ENCODE data around the gene OR2V2.
"Not testable (repeated sequence)": the region's sequence is repeated elsewhere in the genome, so short reads cannot be mapped to it uniquely, and the experiment has no call there.

OR2V2 gene, protein sequence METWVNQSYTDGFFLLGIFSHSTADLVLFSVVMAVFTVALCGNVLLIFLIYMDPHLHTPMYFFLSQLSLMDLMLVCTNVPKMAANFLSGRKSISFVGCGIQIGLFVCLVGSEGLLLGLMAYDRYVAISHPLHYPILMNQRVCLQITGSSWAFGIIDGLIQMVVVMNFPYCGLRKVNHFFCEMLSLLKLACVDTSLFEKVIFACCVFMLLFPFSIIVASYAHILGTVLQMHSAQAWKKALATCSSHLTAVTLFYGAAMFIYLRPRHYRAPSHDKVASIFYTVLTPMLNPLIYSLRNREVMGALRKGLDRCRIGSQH

DNA sequence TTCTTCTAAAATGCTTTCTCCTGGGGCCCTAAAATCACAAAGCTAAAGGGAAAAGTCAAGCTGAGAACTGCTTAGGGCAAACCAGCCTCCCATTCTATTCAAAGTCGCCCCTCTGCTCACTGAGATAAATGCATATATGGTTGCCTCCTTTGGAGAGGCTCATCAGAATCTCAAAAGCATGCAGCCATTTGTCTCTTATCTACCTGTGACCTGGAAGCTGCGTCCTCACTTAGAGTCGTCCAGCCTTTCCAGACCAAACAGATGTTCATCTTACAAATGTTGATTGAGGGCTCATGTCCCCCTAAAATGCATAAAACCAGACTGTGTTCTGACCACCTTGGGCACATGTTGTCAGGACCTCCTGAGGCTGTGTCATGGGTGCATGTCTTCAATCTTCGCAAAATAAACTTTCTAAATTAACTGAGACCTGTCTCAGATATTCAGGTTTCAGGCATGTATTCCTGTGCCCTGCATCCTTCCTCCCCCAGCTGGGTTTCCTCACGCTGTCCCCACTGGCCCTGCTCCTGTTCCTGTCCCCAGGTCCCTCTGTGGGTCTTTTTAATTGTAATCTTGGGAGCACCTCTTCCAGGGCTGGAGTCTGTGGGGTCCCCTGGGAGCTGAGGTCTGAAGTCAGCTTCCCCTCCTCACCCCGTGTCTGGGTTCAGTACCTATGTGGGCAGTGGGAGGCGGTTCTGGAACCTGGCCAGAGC is at the start of gene OR2V2:
OR2V2 (plus strand) TSS at position 660 of the 710 bp plus-strand sequence. CDS start 7,357 bp downstream, outside the sequence.
- not testable (repeated sequence) for DNase-seq

DNA sequence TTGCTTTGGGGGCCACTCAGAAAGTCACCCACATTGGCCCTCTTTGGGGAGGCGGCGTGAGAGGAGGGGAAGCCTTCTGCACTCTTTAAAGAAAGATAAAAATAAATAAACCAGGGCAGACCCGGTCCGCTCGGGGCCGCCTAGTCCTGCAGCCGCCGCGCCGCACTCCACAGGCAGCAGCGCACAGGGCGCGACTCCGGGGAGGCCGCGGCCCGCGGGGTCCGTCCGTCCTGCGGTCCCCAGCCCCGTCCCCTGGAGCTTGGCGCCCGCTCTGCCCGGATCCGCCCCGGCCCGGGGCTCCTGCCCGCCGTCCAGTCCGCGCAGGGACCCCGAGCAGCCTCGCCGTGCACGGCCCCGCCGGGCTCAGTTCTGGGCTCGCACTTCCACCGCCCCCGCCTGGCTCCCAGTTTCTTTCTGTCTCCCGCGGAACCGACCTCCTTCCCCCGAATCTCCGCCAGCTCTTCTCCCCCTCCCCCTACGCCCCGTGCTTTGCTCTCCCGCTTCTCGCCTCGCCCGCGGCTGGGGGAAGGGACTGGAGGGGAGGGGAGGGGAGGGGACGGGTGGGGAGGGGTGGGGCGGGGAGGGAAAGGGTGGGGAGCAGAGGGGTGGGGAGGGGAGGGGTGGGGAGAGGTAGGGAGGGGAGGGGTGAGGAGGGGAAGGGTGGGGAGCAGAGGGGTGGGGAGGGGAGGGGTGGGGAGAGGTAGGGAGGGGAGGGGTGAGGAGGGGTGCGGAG is 49.5 kb upstream of the OR2V2 start:
- DNase-seq = not testable (repeated sequence)

DNA sequence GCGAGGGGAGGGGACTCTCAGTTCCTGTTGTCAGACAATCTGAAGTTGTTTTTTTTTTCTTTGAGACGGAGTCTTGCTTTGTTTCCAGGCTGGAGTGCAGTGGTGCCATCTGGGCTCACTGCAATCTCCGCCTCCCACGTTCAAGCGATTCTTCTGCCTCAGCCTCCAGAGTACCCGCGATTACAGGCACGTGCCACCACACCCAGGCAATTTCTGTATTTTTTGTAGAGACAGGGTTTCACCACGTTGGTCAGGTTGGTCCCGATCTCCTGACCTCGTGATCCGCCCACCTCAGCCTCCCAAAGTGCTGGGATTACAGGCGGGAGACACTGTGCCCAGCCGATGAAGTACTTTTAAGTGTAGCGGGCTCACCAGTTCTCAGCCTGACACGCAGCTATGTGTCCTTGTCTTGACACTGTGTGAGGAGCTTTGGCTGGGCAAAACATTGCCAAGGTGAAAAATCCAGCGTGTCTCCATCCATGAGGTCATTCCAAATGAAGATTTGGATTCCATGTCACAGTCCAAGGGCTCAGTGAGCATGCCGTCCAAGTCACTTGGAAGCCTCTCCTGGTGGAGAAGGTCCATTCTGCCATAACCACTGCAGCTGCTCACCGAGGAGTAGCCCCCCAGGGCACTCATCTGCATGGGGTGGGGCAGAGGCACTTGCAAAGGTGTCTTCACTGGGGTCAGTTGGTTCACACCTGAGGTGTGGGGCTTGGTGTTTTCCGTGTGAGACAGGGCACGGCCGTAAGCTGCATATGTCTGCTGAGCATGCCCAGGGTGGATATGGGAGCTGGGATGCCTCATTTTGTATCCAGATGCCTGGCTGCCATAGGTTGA is 48.4 kb upstream of the OR2V2 start:
- DNase-seq = no peak

DNA sequence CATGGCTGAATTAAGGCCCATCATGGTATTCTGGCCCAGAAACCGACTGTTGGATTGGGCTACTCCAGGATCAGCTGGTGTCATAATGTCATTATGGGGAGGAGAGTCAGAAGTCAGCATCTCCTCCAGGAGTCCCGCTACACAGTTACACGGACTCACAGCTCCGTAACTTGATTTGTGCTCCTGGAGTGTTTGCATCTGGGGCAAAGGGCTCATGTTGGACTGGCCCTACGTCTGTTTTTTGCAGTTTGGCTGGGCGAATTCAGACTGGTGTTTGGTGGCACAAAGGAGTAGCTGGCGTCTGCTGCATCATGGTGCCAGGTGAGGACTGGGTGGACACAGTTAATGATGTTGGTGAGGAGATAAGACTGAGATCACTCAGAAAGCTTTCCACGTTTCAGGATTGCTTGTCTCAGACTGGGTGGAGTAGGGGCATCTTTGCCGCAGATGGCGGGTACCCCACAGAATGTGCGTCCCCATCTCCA is 47.7 kb upstream of the OR2V2 start:
- DNase-seq = no peak

DNA sequence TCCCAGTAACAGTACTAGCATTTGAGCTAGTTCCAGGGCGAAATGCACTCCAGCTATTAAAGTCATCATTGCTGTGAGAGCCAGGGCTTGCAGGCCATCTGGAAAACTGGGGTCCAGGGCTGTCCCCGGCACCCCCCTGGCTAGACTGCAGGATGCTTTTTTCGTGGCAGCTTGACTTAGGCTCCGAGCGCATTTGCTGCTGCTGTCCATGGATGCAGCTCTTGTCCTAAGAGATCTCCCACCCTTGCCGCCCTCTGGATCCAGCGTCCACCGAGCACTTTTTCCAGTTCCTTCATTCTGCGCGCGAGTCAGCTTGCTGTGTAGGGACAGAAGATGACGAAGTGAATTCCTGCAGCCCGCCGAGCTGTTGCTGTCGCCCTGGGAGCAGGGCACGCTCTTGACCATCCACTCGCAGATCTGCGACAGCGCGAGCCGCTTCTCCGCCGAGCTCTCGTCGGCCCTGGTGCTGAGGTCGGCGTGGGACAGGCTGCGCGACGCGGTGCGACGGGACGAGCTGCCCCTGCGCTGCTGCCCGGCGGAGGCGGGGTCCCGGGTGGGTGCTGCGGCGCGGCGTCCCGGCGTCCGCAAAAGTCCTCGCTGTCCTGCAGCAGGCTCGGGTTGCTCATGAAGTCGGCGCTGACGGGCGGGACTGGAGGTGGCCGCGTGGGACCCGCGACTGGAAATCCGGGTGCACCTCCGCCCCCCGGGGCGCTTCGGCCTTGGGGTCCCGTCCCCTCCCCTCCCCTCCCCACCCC is 47.1 kb upstream of the OR2V2 start:
- no peak for DNase-seq

DNA sequence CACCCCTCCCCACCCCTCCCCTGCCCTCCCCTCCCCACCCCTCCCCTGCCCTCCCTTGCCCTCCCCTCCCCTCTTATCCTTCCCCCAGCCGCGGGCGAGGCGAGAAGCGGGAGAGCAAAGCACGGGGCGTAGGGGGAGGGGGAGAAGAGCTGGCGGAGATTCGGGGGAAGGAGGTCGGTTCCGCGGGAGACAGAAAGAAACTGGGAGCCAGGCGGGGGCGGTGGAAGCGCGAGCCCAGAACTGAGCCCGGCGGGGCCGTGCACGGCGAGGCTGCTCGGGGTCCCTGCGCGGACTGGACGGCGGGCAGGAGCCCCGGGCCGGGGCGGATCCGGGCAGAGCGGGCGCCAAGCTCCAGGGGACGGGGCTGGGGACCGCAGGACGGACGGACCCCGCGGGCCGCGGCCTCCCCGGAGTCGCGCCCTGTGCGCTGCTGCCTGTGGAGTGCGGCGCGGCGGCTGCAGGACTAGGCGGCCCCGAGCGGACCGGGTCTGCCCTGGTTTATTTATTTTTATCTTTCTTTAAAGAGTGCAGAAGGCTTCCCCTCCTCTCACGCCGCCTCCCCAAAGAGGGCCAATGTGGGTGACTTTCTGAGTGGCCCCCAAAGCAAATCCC is 46.2 kb upstream of the OR2V2 start:
- DNase-seq = not testable (repeated sequence)

DNA sequence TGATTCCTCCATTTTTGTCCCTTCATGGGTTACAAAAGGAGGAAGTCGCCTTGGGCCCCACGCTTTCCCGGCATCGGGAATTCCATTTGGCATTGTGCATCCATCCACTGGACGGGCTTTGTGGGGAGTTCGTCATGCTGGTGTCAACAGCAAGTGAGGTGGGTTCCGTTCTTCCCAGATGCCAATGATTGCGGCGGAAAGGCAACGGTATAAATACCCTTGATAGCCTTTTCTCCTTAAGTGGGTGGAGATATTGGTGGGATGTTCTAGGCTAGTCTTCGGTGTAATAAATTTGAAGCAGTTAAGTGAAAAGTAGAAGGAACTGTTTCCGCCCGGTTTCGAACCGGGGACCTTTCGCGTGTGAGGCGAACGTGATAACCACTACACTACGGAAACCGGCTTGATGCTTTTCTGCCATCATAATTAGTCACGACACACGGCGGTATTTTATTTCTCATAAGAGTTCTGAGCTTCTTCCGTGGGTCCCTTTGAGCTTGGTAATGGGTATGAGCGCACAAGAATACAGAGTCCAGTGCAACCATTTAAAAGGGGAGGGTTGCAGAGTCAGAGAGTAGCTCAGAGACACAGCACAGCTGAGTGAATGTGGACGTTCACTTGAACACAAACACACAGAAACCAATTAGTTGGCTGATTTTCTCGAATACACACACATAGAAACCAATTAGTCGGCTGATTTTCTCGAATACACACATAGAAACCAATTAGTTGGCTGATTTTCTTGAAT is 45.3 kb upstream of the OR2V2 start:
- not testable (repeated sequence) for DNase-seq

DNA sequence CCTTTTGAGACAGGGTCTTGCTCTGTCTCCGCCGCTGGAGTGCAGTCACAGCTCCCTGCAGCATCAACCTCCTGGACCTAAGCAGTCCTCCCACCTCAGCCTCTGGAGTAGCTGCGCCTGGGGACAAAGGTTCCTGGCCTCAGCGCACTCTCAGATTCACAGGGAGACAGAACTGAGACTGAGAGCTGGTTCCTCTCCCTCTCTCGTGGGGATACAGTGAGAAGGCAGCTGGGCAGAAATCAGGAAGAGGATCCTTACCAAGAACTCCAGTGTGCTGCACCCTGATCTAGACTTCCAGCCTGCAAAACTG is 43.2 kb upstream of the OR2V2 start:
- DNase-seq = not testable (repeated sequence)

DNA sequence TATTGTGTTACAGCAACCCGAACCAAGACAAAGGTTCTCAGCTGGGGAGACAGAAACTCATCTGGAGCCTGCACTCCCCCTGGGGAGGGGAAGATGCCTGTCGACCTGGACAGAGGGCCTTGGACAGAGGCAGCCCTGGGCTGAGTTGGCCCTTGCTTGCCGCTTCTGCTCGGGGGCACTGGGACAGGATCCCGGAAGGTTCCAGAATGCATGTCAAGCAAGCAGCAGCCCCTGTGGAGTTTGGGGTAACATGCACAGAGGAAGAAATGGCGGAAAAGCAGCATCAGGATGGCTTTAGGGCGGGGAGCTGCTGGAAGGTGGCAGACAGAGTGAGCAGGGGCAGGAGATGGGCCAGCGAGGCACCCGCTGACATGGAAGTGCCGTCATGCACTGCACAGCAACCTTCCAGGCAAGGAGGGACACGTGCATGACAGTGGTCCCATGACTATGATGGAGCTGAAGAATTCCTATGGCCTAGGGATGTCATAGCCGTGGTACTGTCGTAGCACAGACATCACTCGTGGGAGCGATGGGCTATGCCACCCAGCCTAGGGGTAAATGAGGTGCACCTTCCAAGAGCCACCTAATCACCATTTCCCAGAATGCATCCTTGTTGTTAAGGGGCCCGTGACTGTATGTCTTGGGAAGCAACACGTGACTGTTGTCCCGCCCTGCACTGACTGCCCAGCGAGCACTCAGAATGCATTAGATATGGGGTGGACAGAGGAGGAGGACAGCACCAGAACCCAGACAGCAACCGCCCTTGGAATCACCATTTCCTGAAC is 42.6 kb upstream of the OR2V2 start:
- DNase-seq = not testable (repeated sequence)

DNA sequence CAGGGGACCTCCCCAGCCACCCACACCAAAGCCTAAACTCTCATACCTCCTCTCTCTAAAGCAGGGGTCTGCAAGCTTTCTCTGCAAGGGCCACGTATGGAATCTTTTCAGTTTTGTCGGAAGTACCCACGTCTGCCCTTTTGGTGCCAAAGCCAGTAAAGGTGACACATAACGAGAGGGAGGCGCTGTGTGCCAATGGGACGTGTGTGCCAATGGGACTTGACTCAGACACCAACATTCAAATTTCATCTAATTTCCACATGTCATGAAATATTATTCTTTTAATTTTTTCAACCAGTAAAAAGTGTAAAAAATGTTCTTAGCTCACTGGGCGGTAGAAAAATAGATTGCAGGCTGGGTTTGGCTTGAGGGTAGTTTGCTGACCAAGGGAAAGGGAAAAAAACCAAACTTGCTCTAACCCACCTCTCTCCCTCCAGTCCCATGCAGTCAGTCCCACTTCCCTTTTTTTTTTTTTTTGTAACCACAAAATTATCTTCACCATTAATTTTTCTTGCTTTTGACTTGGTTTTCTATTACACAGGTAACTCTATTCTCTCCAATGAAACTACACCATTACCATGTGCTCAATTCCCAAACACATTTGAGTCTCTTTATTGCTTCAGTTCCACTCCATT is 41.9 kb upstream of the OR2V2 start:
- no peak for DNase-seq

DNA sequence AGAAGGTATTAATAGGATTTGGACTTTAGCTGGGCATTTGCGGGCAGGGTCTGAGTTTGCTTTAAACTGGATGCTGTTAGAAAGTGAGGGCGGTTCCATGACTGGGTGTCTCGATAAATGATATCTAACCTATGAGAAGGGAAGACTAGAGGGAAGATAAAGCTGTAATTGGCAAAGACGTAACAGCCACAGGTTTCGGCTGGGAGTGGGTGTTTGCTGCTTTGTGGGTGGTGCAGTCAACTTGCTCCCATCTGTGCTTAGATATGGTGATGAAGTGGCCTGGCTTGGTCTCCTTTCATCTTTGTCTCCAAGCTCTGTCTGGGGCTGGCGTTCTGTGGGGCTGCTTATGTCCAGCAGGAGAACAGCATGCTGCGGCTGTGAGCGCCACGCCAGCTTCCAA is 39.7 kb upstream of the OR2V2 start:
- DNase-seq = no peak

DNA sequence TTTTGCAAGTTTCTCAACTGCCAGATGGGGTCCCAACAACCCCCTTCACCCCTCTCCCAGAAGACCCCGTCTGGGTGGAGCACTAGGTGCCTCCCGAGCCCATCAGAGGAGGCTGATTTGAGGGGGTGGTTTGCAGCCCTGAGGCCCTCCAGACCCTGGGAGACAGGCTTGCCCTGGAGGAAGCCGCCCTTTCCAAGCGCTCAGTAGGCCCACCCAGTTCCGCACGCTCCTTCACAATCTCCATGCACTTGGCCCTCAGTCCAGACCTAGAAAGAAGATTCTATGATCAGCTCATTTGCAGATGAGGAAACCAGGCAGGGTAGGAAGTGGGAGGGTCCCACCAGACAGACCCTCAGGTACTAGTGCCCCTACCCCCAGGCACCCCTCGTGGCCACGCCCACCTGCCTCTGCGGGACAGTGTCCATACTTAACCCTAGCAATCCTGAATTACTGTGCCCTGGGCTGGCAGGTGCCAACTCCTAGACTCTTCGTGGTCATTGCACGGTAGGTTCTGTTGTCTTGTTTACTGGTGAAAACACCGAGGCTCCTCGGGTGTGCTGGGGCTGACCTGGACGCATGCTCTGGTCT is 38.7 kb upstream of the OR2V2 start:
- DNase-seq = no peak

DNA sequence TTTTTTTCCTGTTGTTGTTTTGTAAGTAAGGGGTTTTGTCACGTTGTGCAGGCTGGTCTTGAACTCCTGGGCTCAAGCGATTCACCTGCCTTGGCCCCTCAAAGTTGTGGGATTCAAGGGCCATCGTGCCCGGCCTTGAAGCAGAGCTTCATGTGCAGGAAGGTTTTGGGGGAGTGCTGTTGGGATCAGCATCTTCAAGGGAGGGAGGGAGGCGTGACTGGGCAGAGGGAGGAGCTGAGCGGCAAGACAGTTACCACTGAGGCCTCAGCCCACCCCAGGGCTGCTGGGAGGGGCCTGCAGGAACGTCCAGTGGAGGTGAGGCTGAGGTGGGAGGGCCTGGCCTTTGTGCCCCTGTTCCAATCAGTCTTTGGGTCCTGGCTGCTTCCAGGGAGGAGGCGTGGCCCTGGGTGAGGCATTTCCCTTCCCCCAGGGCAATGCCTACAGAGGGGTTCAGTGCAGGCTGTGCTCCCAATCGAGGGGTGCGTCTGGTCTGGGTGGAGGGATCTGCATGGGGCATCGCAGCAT is 37.8 kb upstream of the OR2V2 start:
- no peak for DNase-seq

DNA sequence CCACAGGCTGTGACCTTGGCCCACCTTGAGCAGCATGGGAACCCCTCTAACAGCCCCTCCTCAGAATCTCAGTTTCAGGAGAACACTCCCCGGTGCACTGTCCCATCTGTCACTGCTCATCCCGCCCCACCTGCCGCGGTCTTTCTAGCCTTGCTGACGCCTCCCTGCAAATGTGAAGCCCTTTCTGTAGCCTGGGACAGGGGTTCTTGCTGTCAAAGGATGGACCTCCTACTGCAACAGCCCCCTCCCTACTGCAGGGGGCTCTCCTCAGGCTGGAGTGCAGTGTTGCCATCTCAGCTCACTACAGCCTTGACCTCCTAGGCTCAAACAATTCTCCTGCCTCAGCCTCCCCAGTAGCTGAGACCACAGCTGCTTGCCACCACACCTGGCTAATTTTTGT is 36.4 kb upstream of the OR2V2 start:
- DNase-seq = no peak

DNA sequence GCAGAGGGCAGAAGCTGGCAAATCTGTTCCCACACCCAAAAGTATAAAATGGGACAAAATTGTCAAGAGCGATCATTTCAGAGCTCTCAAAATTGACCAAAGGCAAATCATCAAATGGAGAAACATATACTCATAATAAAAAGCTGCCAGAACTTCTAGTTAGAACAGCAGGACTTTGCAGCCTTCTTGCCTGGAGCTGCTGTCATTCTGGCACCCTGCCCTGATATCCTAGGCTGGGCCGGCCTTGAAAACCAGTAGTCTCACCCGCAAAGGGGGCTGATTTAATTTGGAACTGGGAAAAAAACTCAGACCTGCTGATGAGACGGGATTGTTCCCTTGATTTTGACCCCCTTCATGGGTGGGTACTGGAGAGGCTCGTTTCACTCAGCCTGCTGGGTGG is 34.9 kb upstream of the OR2V2 start:
- no peak for DNase-seq

DNA sequence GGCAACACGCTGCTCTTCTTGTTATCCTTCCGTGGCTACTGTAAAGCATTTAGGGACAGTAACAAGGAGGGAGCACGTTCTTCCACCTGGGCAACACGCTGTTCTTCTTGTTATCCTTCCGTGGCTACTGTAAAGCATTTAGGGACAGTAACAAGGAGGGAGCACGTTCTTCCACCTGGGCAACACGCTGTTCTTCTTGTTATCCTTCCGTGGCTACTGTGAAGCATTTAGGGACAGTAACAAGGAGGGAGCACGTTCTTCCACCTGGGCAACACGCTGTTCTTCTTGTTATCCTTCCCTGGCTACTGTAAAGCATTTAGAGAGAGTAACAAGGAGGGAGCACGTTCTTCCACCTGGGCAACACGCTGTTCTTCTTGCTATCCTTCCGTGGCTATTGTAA is 33.8 kb upstream of the OR2V2 start:
- not testable (repeated sequence) for DNase-seq

DNA sequence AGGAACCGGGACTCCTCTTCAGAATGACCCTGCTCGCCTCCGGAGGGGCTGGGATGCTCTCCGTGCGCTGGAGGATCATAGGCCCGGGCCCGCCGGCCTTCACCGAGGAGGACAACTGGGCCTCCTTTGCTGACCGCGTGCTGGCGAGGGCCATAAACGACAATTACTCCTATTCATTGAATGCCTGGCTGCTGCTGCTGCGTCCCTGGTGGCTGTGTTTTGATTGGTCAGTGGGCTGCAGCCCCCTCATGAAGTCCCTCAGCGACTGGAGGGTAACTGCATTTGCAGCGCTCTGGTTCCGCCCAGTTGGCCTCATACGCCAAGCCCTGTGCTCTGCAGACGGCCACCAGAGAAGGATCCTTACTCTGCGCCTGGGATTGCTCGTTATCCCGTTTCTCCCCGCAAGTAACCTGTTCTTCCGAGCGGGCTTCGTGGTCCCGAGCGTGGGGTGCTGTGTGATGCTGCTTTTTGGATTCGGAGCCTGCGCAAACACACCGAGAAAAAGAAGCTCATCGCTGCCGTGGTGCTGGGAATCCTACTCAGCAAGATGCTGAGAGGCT is 33.0 kb upstream of the OR2V2 start:
- no peak for DNase-seq
